ENCODE data around the gene MAP3K12. TPM values are rescaled to one million over a fixed set of nuclear protein-coding genes. Genes with fewer than 3 reads are reported as not detected.

Gene MAP3K12
- total and polyA plus RNA-seq, 2 of the 13 experiments (the other 11 are each of a cell fraction or from before 2014, with no cell fraction given): 0.20 to 1.1 TPM

GRCh38 chr12:53508534-53509170, 9.4 kb upstream of the MAP3K12 start (continued):
- TF ChIP-seq, protein P1, sequence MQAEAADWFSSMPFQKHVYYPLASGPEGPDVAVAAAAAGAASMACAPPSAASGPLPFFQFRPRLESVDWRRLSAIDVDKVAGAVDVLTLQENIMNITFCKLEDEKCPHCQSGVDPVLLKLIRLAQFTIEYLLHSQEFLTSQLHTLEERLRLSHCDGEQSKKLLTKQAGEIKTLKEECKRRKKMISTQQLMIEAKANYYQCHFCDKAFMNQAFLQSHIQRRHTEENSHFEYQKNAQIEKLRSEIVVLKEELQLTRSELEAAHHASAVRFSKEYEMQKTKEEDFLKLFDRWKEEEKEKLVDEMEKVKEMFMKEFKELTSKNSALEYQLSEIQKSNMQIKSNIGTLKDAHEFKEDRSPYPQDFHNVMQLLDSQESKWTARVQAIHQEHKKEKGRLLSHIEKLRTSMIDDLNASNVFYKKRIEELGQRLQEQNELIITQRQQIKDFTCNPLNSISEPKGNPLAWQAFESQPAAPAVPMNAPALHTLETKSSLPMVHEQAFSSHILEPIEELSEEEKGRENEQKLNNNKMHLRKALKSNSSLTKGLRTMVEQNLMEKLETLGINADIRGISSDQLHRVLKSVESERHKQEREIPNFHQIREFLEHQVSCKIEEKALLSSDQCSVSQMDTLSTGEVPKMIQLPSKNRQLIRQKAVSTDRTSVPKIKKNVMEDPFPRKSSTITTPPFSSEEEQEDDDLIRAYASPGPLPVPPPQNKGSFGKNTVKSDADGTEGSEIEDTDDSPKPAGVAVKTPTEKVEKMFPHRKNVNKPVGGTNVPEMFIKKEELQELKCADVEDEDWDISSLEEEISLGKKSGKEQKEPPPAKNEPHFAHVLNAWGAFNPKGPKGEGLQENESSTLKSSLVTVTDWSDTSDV (CRISPR knock-in tag; IDR thresholded peaks at IDR 0.05): no peak
- TF ChIP-seq KAT8 (CRISPR knock-in tag; IDR thresholded peaks at IDR 0.05): peak; percentile 63; the same call in 1 of the 2 replicates
- TF ChIP-seq ATF4 (CRISPR knock-in tag; IDR thresholded peaks at IDR 0.05): no peak
- TF ChIP-seq POLR2A (IDR thresholded peaks at IDR 0.05; ENCODE audit: insufficient read depth in 1 of 2, low read depth in 2 of 2, low read length in 2 of 2): no peak
- TF ChIP-seq, protein P2, sequence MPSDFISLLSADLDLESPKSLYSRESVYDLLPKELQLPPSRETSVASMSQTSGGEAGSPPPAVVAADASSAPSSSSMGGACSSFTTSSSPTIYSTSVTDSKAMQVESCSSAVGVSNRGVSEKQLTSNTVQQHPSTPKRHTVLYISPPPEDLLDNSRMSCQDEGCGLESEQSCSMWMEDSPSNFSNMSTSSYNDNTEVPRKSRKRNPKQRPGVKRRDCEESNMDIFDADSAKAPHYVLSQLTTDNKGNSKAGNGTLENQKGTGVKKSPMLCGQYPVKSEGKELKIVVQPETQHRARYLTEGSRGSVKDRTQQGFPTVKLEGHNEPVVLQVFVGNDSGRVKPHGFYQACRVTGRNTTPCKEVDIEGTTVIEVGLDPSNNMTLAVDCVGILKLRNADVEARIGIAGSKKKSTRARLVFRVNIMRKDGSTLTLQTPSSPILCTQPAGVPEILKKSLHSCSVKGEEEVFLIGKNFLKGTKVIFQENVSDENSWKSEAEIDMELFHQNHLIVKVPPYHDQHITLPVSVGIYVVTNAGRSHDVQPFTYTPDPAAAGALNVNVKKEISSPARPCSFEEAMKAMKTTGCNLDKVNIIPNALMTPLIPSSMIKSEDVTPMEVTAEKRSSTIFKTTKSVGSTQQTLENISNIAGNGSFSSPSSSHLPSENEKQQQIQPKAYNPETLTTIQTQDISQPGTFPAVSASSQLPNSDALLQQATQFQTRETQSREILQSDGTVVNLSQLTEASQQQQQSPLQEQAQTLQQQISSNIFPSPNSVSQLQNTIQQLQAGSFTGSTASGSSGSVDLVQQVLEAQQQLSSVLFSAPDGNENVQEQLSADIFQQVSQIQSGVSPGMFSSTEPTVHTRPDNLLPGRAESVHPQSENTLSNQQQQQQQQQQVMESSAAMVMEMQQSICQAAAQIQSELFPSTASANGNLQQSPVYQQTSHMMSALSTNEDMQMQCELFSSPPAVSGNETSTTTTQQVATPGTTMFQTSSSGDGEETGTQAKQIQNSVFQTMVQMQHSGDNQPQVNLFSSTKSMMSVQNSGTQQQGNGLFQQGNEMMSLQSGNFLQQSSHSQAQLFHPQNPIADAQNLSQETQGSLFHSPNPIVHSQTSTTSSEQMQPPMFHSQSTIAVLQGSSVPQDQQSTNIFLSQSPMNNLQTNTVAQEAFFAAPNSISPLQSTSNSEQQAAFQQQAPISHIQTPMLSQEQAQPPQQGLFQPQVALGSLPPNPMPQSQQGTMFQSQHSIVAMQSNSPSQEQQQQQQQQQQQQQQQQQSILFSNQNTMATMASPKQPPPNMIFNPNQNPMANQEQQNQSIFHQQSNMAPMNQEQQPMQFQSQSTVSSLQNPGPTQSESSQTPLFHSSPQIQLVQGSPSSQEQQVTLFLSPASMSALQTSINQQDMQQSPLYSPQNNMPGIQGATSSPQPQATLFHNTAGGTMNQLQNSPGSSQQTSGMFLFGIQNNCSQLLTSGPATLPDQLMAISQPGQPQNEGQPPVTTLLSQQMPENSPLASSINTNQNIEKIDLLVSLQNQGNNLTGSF (CRISPR knock-in tag; IDR thresholded peaks at IDR 0.05): no peak
- no peak for TF ChIP-seq ZNF503 (CRISPR knock-in tag; IDR thresholded peaks at IDR 0.05)
- TF ChIP-seq NRL (CRISPR knock-in tag; IDR thresholded peaks at IDR 0.05; ENCODE audit: borderline replicate concordance): no peak
- TF ChIP-seq, protein P3, sequence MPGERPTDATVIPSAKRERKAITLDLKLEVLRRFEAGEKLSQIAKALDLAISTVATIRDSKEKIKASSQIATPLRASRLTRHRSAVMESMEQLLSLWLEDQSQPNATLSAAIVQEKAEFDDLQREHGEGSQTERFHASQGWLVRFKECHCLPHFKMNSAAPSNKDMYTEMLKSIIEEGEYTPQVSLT (CRISPR knock-in tag; IDR thresholded peaks at IDR 0.05; ENCODE audit: borderline replicate concordance, low read depth): no peak
- TF ChIP-seq ZNF800 (CRISPR knock-in tag; IDR thresholded peaks at IDR 0.05): no peak
- TF ChIP-seq NR2F1 (CRISPR knock-in tag; IDR thresholded peaks at IDR 0.05): no peak

All from HepG2 (cell line).